Raji (cell line): ENCODE data around the gene BEST2.
A peak's percentile ranks its signal among the peaks of the same experiment; 100 is the strongest.

ENCODE experiments used
- POLR2A ChIP-seq: IDR thresholded peaks from 2 replicates; pipeline ENCODE4 v1.6.1; 2011; ENCODE audit warnings: low read depth, low read length, control low read depth; ENCODE audit not compliant: insufficient read depth

The BEST2 gene

GRCh38 chr19:12727745-12728433, 23.7 kb upstream of the BEST2 start:
- TF ChIP-seq POLR2A, result no peak

DNA sequence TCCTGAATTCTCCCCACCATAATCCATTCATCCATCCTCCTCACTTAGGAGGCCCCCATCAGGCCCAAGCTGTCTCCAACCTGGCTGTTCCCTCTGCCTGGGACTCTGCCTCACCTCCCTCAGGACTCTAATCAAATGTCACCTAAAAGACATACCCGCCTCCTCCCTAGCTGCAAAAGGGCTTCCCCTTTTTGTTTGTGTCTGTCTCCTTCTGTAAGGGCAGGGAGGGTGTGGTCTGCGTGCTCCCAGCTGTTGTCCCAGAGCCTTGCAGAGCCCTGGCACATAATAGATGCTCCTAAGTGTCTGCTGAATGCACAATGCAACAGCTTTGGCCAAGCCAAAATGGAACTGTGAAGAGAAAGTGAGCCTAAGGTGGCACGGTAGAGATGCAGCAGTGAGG, 21.5 kb upstream of the BEST2 start:
- no peak for TF ChIP-seq POLR2A

- no peak for TF ChIP-seq POLR2A
These were observed 20.3 kb upstream of the BEST2 start for GRCh38 chr19:12731337-12731736.

DNA sequence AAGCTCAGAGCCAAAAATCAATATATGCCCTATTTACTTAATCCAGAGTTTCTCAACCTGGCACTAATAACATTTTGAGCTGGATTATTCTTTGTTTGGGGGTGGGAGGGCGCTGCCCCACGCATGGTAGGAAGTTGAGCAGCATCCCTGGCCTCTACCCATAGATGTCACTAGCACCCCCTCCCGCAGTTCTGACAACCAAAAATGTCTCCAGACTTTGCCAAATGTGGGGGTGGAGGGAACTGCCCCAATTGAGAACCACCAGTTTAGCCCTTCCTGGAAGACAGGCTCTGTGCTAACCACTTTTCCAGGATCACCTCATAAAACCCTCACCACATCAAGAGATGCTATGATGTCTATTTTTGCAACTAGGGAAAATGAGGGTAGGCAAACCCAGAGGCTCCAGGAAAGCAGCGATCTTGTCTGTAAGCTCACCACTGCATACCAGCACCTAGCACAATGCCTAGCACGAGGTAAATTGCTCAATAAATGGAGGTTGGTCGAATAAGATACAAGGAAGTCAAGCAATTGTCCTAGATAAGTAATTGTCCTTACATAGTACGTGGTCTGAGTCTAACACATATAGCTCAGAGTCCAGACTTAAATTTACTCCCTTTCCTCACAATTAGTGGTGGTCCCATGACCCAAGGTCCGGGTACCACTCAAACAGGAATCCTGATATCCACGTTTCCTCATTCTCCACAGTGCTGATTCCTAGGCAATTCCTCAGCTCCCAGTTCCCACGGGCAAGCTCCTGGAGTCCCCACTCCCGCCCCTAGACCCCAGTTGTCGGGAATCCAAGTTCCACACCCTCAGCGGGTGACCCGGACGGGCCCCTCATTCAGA, 18.0 kb upstream of the BEST2 start:
- no peak for TF ChIP-seq POLR2A

DNA sequence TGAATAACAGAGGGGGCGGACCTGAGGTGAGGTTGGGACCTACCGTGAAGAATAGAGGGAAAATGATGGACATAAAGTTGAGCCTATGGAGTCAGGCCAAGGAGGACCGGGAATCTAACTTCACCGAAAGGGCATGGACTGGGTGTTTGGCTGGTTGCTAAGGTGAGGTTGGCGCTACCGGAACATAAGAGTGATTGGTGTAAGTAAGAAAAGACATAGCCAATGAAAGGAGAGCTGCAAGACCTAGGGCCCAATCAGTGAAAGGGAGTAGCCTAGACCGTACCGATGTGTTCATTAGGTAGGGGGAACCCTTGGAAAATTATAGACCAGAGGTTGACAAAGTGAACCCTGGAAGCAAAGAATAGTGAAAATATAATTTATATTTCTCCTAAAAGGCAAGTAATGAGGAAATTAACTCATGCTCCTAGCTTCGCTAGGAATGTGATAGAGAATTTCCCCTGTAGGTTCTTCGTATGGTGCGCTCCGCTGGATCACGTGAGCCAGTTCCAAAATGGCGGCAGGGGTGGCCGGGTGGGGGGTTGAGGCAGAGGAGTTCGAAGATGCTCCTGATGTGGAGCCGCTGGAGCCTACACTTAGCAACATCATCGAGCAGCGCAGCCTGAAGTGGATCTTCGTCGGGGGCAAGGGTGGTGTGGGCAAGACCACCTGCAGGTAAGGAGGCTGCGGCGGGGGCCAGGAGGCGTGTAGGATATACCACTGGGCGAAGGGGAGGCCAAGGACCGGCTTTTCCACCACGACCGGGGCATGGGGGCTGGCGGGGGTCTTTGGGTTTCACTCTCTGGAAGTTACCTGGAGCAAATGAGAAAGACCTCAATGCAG, 14.4 kb upstream of the BEST2 start, which contains the start of gene GET3:
TSS of gene GET3 (plus strand) at position 503 of the 840 bp plus-strand sequence. CDS start at position 512, 9 bp downstream.
- TF ChIP-seq POLR2A, result peak; percentile 89

DNA sequence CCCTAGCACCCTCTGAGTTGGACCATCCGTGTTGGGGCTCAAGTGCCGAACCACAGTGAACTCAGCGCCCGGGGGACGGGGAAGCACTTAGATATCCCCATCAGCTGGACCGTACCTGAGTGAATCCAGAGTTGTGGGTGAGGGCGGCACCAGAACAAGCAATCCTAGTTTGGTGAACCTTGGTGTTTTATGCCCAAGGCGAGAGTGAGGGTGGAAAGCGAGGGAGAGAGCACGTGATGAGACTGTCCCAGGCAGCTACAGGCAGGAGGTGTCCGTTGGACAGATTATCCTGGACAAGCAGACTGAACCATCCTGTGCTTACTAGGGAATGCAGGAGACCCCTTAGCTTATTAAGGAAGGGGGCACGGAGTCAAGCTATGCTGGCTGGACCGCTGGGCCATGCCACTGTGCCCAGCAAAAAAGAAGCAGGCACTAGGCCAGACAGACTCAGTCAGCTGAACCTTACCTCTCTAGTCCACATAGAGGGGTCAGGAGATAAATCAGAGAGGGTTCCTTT, 13.7 kb upstream of the BEST2 start:
- TF ChIP-seq POLR2A, result no peak

- TF ChIP-seq POLR2A, result no peak
These were observed 6.3 kb upstream of the BEST2 start for GRCh38 chr19:12745166-12745897.

- no peak for TF ChIP-seq POLR2A
These were observed 3.1 kb upstream of the BEST2 start for GRCh38 chr19:12748489-12748888.

DNA sequence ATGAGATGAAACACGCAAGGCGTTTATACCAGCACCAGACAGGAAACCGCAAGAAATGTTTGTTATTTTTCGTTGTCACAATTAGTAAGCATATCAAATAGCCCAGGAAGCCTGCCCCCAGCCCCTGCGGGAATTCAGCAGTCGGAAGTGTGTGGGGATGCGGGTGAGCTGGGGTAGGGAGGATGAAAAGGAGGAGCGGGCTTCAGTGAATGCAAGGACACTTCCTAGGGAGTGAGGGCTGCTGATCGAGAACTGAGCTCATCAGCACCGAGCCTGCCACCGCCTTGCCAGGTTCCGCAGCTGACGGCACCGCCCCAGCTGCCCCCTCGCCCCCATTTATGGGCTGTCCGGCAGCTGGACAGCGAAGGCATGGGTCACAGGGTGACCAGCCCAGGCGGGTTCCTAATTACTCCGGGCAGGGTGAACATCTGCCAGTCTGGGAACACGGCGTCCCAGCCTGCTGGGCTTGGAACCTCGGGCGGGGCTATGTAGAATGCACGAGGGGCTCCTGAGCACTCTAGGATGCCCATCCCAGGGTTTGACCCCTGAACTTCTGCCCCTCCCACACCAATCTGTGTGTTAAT, 1.6 kb upstream of the BEST2 start:
- TF ChIP-seq POLR2A, result no peak

DNA sequence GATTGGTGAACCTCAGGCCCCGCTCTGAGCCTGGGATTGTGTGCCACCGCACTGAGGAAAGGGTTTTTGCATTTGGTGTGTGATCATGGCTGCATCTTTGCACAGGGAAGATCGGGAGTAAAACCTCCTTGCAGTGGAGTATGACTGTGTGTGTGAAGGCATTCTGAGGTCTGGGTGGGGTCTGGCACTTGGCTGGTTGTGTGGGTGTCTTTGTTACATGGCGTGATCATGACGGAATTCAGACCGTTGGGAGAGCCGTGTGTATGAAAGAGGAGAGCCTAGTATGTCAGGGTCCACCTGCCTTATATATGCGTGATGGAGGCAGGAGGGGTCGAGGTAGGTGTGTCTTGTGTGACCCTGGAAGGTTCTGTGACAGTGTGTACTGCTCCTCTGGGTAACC, 740 bp upstream of the BEST2 start:
- TF ChIP-seq POLR2A, result no peak

DNA sequence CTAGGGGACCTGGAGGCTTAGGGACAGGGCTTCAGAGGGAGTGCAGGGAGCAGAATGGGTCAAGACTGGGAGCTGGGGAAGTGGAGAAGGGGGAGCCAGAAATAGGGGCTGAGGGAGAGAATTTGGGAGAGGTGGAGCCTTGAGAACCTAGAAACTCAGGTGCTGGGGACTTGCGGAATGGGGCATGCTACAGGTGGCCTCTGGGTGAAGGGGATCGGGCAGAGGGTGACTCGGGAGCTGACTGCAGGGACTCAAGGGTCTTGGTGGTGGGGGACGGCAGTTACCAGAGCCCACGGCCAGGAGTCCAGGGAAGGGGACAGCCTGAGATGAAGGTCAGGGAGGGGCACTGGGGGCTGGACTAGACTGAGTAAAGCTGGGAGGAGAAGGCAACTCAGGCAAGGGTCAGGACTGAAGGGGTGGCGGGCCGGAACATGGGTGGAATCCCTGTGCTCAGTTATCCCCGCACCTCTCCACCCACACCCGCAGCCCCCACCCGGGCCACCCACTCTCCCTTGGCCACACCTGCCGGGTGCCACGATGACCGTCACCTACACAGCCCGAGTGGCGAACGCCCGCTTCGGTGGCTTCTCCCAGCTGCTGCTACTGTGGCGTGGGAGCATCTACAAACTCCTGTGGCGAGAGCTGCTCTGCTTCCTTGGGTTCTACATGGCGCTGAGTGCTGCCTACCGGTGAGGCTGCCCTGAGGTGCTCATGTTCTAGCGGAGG, 628 bp downstream of the BEST2 start:
- TF ChIP-seq POLR2A, result no peak

GRCh38 chr19:12754465-12755196, 3.0 kb downstream of the BEST2 start:
- no peak for TF ChIP-seq POLR2A
